Body of pancreas (tissue), 4 donors: ENCODE measurements around the gene FKBP9. TPM values are rescaled to one million over a fixed set of nuclear protein-coding genes. Genes with fewer than 3 reads are reported as not detected.

Experiments
- ATAC-seq: fragments of 150-250 bp; one replicate; pipeline ENCODE4 v1.9.1; 2016
- DNase-seq, 4 donors: peaks; one replicate each; pipeline ENCODE4 v3.0.0-alpha.2; 2019
- H3K27ac ChIP-seq, 4 donors: fragments of 200-600 bp; sonication (generic); 1 replicate in 3 of 4; 2 replicates in 1 of 4; pipeline versions ENCODE4 v1.5.1 to v1.6.1; 2016 to 2019; ENCODE audit warnings: mild to moderate bottlenecking in 1 of 4, mixed read lengths in 1 of 4, moderate library complexity in 1 of 4
- H3K27me3 ChIP-seq, 2 donors: fragments of 200-600 bp; sonication (generic); one replicate each; pipeline ENCODE4 v1.6.0; 2016; ENCODE audit warnings: mild to moderate bottlenecking in 1 of 2
- H3K36me3 ChIP-seq, 2 donors: fragments of 200-600 bp; sonication (generic); replicated peaks in 1 of 2; 2 replicates each; pipeline ENCODE4 v1.5.1; 2016; ENCODE audit warnings: low read depth in 2 of 2; ENCODE audit not compliant: insufficient read depth in 1 of 2
- H3K4me1 ChIP-seq: fragments of 200-600 bp; sonication (generic); one replicate; pipeline ENCODE4 v1.6.0; 2016
- H3K4me3 ChIP-seq, 2 donors: fragments of 200-600 bp; sonication (generic); 1 replicate in 1 of 2; 2 replicates in 1 of 2; pipeline ENCODE4 v1.5.1; 2016 to 2019
- H3K9me3 ChIP-seq, 3 donors: fragments of 200-600 bp; sonication (generic); 1 replicate in 2 of 3; 2 replicates in 1 of 3; pipeline ENCODE4 v1.5.1; 2016
- POLR2A ChIP-seq, 3 donors: fragments of 450-650 bp; IDR thresholded peaks; one replicate each; pipeline ENCODE4 v1.6.1; 2016; ENCODE audit warnings: antibody characterized with exemption in 3 of 3, mild to moderate bottlenecking in 2 of 3
- WGBS, 2 donors: methylation state at CpG; one replicate each; pipeline ENCODE4 v1.1.5; 2017; 5-methylcytosine and 5-hydroxymethylcytosine counted together
- intact Hi-C: fragments of 100-400 bp; cut with DNase I; formaldehyde crosslinking; loops from one replicate; pipeline ENCODE4 v1.15.1; 2023
- total RNA-seq, 2 donors: library from RNA; depleted of rRNA; stranded (reverse); fragments of >200 nt; gene quantifications; one replicate each; pipeline ENCODE4 v1.1.0, GENCODE V29; 2016
- TF ChIP-seq, protein P1 (sequence below), 7 experiments: fragments of 450-650 bp in 4 of 7; fragments of 200-600 bp in 3 of 7; sonication (generic) in 3 of 7; IDR thresholded peaks; one replicate each; pipeline ENCODE4 v1.5.1; 2016 to 2019; ENCODE audit warnings: antibody characterized with exemption in 7 of 7

FKBP9 gene
- total RNA-seq, 2 donors from 2014 or later = 70.8 to 253 TPM

DNA sequence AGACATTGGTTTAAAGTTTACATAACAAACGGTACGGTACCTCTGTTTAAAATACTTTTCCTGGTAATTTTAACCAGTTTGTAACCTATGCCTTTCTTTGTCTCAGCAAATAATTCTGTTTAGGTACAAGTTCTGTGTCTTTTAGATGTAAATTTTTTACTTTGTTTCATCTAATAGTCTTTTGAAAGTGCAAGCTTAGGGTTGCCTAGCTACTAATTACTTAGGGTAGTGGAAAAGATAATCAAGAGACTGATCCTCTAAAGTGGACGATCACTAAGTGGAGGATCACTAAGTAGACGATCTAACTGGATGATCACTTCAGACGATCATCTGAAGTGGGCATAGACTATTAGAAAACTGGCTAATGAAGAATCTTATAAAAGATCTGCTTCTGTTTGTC is 16.1 kb upstream of the FKBP9 start:
- Histone ChIP-seq H3K36me3 (no peaks in the 10 kb centered on the region), H3K27ac (peak overlapping the region in 1 of 4 donors; percentile 86), H3K4me3 (no peak overlapping the region), H3K27me3 (no peaks in the 10 kb centered on the region), H3K9me3 (no peaks in the 10 kb centered on the region), H3K4me1 (peaks cover 34% of the 10 kb centered on the region)
- 40 to 47% methylated on average over 5 of the region's 5 CpGs for WGBS, 2 donors
- DNase-seq = no peak
- ATAC-seq = no peak
- intact Hi-C loops = loop anchor here (5.0 to 10.0 kb wide), 2 partner anchors 94 to 114 kb away; no protein-coding TSS in a partner anchor
- TF ChIP-seq, protein P1, sequence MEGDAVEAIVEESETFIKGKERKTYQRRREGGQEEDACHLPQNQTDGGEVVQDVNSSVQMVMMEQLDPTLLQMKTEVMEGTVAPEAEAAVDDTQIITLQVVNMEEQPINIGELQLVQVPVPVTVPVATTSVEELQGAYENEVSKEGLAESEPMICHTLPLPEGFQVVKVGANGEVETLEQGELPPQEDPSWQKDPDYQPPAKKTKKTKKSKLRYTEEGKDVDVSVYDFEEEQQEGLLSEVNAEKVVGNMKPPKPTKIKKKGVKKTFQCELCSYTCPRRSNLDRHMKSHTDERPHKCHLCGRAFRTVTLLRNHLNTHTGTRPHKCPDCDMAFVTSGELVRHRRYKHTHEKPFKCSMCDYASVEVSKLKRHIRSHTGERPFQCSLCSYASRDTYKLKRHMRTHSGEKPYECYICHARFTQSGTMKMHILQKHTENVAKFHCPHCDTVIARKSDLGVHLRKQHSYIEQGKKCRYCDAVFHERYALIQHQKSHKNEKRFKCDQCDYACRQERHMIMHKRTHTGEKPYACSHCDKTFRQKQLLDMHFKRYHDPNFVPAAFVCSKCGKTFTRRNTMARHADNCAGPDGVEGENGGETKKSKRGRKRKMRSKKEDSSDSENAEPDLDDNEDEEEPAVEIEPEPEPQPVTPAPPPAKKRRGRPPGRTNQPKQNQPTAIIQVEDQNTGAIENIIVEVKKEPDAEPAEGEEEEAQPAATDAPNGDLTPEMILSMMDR (IDR thresholded peaks at IDR 0.05) = no peak

DNA sequence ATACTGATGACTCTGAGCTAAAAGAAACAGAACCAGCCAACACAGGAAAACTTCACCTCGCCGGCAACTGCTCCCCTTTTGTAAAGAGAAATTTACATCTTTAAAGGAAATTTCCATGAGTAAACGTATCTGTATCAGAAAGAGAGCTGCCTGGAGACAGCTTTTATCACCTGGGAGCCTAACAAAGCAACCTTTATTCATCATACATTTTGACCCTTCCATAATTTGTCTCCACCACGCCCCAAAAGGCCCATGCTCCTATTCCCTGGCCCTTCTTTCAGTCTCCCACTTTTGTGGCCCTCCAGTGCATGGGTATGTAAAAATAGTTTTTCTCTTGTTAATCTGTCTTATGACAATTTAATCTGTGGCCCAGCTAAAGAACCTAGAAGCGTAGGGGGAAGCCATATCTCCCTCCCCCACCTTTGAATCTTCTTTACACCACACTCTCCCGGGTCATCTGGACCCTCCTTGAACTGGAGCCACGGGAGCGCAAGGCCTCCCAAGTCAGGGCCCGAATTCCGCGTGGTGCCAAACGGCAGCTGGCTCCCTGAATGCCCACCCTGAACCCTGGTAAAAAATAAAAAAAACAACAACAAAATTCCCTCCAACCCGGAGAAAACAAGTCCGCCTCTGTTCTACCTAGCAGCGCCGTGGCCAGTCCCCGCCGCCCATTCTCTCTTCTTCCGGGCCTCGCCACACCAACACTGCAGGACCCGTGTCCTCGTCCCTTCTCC is 15.4 kb upstream of the FKBP9 start:
- Histone ChIP-seq H3K27ac (peak overlapping the region; percentile 62 to 94 (median 88)), H3K36me3 (no peaks in the 10 kb centered on the region), H3K9me3 (no peaks in the 10 kb centered on the region), H3K4me1 (peaks cover 34% of the 10 kb centered on the region), H3K4me3 (peak overlapping the region; percentile 58 to 63), H3K27me3 (no peaks in the 10 kb centered on the region)
- ATAC-seq (peak; percentile 40), DNase-seq (no peak)
- intact Hi-C loops = loop anchor here (5.0 to 10.0 kb wide), 2 partner anchors 95 to 113 kb away; no protein-coding TSS in a partner anchor
- no peak for TF ChIP-seq POLR2A (IDR thresholded peaks at IDR 0.05)
- TF ChIP-seq, protein P1 (IDR thresholded peaks at IDR 0.05) = no peak
- WGBS, 2 donors = 5 to 8% methylated on average over 22 of the region's 22 CpGs

DNA sequence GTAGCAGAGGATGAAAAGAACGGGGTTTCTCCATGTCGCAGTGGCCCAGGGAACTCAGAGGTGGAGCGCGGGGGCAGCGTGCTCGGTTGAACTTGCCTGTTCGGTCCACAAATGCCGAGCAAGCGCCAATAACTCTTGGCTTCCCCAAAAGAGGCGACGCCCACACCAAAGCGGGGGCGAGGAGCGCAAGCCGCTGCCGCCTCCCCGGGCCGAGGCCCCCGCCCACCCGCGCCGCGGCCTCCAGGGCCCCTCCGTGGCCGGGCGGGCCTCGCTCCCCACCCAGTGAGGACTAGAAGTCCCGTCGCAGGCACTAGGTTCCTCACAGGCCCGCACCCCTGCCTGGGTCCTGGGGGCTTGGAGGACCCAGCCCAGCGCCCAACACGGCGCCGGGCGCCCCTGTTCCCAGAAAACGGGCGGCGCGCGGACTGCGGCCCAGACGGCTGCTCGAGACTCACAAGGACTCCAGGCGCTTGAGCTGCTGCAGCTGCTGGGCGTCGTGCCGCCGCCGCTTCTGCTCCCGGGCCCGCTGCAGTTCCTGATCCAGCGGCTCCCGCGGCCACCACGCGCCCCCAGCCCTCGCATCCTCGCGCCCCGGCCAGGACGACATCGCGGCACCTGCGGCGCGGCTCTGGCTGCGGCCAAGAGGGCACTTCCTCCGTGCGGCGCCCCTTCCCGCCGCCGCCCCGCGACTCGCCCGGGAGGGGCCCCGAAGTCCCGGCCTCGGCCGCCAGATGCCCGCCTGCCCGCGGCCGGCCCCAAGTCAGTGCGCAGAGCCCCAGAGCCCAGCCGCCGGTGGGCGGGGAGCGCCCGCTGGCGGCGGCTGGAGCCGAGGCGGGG is 14.6 kb upstream of the FKBP9 start:
- Histone ChIP-seq H3K27ac (peak overlapping the region; percentile 62 to 94 (median 88)), H3K4me3 (peak overlapping the region; percentile 58 to 63), H3K36me3 (no peaks in the 10 kb centered on the region), H3K4me1 (peaks cover 27% of the 10 kb centered on the region), H3K9me3 (no peaks in the 10 kb centered on the region), H3K27me3 (no peaks in the 10 kb centered on the region)
- DNase-seq (peak; percentile 76 to 86 (median 80)), ATAC-seq (peak; percentile 95)
- intact Hi-C loops = loop anchor here (5.0 to 10.0 kb wide), 2 partner anchors 95 to 112 kb away; no protein-coding TSS in a partner anchor
- peak; percentile 50 to 55 (median 52) for TF ChIP-seq POLR2A (IDR thresholded peaks at IDR 0.05)
- TF ChIP-seq, protein P1 (IDR thresholded peaks at IDR 0.05) = peak in 5 of 7 experiments; percentile 31 to 87 (median 80)
- WGBS, 2 donors = 0 to 1% methylated on average over 4 to 76 of the region's 95 CpGs

DNA sequence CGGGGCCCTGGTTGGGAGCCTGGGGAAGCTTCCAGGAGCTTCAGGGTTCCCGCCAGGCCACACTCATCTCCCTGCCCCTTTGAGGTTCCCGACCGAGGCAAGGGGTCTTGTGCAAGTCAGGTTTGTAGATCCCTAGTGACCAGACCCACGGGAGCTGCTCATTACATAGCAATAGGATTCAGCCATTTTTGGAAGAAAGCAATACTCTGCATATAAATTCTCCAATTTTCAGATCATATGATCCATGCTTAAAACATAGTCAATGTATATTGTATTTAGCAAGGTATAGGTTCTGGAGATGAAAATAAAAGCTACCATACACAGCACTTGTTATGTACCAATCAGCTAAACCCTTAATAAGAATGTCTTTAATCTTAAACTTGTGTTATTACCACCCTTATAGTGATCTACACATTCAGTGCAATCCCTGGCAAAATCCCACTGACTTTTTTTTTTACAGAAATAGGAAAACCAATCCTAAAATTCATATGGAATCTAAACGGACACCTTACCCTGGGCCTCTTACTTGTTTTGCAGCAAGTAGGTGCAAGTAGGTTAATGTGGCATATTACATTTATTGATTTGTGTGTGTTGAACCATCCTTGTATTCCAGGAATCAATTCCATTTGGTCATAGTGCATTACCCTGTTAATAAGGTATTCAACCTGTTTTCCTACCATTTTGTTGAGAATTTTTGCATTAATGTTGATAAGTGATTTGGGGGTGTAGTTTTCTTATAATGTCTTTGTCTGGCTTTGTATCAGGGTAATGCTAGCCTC is 13.8 kb upstream of the FKBP9 start:
- intact Hi-C loops = loop anchor here (5.0 to 10.0 kb wide), 2 partner anchors 96 to 111 kb away; no protein-coding TSS in a partner anchor
- peaks cover 0 to 8% (median 0%) of the 10 kb centered on the region in 3 donors for H3K9me3 ChIP-seq
- H3K27ac ChIP-seq = peak overlapping the region in 3 of 4 donors; percentile 86 to 94 (median 89)
- 9 to 10% methylated on average over 5 to 6 of the region's 6 CpGs for WGBS, 2 donors
- ATAC-seq = no peak
- H3K4me1 ChIP-seq = peaks cover 23% of the 10 kb centered on the region
- no peaks in the 10 kb centered on the region for H3K27me3 ChIP-seq
- TF ChIP-seq, protein P1 (IDR thresholded peaks at IDR 0.05) = peak in 2 of 7 experiments; percentile 30 to 32
- no peak for TF ChIP-seq POLR2A (IDR thresholded peaks at IDR 0.05)
- H3K36me3 ChIP-seq = no peaks in the 10 kb centered on the region
- H3K4me3 ChIP-seq = no peak overlapping the region
- DNase-seq = no peak
